ENCODE data around the gene NAXD. TPM values are rescaled to one million over a fixed set of nuclear protein-coding genes. Genes with fewer than 3 reads are reported as not detected.
"Not testable (repeated sequence)": the region's sequence is repeated elsewhere in the genome, so short reads cannot be mapped to it uniquely, and the experiment has no call there.

The NAXD gene
- total RNA-seq, 1 donor from 2014 or later: 41.2 TPM

DNA sequence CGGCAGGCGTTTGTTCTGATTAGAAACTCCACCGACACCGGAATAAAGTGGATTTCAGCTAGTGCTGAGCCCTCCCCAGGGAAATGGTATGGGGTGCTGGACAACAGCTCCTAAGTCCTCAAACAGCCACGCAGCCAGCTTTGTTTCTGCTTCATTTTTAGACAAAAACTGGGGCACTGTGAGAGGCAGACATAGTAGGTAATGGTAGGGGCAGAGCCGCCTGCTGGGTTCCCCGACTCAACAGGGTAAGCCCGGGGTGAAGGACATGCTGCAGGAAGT, 50.8 kb downstream of the NAXD start:
- Mint-ChIP-seq H3K4me3 (ENCODE audit: unreplicated experiment) (no peak overlapping the region), H3K4me1 (ENCODE audit: low read depth, unreplicated experiment) (peaks cover 9% of the 10 kb centered on the region), H3K27ac (ENCODE audit: unreplicated experiment) (no peak overlapping the region), H3K27me3 (ENCODE audit: unreplicated experiment) (peaks cover 8% of the 10 kb centered on the region), H3K36me3 (ENCODE audit: unreplicated experiment) (peaks cover 46% of the 10 kb centered on the region), H3K9me3 (ENCODE audit: unreplicated experiment) (peaks cover 4% of the 10 kb centered on the region)
- no peak for DNase-seq
- TF ChIP-seq, protein P1, sequence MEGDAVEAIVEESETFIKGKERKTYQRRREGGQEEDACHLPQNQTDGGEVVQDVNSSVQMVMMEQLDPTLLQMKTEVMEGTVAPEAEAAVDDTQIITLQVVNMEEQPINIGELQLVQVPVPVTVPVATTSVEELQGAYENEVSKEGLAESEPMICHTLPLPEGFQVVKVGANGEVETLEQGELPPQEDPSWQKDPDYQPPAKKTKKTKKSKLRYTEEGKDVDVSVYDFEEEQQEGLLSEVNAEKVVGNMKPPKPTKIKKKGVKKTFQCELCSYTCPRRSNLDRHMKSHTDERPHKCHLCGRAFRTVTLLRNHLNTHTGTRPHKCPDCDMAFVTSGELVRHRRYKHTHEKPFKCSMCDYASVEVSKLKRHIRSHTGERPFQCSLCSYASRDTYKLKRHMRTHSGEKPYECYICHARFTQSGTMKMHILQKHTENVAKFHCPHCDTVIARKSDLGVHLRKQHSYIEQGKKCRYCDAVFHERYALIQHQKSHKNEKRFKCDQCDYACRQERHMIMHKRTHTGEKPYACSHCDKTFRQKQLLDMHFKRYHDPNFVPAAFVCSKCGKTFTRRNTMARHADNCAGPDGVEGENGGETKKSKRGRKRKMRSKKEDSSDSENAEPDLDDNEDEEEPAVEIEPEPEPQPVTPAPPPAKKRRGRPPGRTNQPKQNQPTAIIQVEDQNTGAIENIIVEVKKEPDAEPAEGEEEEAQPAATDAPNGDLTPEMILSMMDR (IDR thresholded peaks at IDR 0.05; ENCODE audit: partially characterized antibody, unreplicated experiment): no peak

DNA sequence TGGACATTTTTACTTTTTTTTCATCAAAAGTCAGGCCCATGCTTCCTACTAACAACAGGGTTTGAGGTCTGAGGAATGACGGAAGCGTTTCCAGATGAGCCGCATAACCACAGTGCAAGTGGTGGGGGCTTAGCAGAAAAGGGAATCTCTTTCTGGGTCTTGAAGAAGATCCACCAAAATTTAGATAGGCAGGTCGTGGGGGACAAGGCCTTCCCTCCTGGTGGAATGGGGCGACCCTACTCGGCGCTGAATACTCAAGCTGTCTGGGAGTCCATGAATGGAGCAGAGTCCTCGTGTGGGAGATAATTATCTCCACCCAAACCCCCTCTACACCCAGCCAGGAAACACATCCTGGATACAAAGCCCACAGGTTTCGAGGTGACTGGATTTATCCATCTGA, 53.7 kb downstream of the NAXD start:
- peaks cover 10% of the 10 kb centered on the region for H3K9me3 Mint-ChIP-seq (ENCODE audit: unreplicated experiment)
- no peak overlapping the region for H3K4me3 Mint-ChIP-seq (ENCODE audit: unreplicated experiment)
- TF ChIP-seq, protein P1 (IDR thresholded peaks at IDR 0.05; ENCODE audit: partially characterized antibody, unreplicated experiment): no peak
- H3K4me1 Mint-ChIP-seq (ENCODE audit: low read depth, unreplicated experiment): peaks cover 4% of the 10 kb centered on the region
- no peak for DNase-seq
- H3K36me3 Mint-ChIP-seq (ENCODE audit: unreplicated experiment): peaks cover 29% of the 10 kb centered on the region
- peaks cover 5% of the 10 kb centered on the region for H3K27me3 Mint-ChIP-seq (ENCODE audit: unreplicated experiment)
- no peak overlapping the region for H3K27ac Mint-ChIP-seq (ENCODE audit: unreplicated experiment)

DNA sequence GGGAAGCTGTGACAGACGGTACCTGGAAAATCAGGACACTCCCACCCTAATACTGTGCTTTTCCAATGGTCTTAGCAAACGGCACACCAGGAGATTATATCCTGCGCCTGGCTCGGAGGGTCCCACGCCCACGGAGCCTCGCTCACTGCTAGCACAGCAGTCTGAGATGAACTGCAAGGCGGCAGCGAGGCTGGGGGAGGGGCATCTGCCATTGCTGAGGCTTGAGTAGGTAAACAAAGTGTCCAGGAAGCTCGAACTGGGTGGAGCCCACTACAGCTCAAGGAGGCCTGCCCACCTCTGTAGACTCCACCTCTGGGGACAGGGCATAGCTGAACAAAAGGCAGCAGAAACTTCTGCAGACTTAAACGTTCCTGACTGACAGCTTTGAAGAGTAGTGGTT, 54.5 kb downstream of the NAXD start:
- H3K4me1 Mint-ChIP-seq (ENCODE audit: low read depth, unreplicated experiment); H3K4me3 Mint-ChIP-seq (ENCODE audit: unreplicated experiment); H3K27me3 Mint-ChIP-seq (ENCODE audit: unreplicated experiment); DNase-seq; H3K27ac Mint-ChIP-seq (ENCODE audit: unreplicated experiment): not testable (repeated sequence)
- peaks cover 29% of the 10 kb centered on the region for H3K36me3 Mint-ChIP-seq (ENCODE audit: unreplicated experiment)
- H3K9me3 Mint-ChIP-seq (ENCODE audit: unreplicated experiment): peaks cover 10% of the 10 kb centered on the region

DNA sequence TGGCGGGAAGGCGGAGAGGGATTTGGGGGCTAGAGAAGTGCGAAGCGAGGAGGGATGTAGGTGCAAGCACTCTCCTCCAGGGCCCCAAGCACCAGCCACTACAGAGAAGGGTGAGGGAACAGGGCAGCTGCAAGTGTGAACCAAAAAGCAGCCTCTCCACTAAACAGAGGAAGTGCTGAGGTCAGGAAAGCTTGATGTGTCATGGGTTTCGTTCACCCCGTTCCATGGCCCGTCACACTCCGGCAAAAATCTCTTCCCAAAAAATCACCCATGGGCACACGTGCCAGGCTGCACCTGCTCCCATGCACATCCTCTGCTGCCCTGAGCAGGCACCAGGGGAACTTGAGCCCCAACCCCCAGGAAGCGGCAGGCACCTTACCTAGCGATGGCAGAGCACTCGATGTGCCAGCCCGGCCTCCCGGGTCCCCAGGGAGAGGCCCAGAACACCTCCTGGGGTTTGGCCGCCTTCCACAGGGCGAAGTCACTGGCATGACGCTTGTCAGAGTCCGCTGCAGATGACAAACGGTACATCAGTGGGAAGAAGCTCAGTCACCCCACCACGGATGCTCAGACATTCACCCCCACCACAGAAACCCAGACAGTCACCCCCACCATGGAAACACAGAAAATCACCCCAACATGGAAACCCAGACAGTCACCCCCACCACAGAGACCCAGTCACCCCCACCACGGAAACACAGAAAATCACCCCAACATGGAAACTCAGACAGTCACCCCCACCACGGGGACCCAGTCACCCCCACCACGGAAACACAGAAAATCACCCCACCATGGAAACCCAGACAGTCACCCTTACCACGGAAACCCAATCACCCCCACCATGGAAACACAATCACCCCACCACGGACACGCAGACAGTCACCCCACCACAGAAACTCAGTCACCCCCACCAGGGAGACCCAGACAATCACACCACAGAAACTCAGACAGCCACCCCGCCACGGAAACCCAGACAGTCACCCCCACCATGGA, 61.5 kb downstream of the NAXD start:
- Mint-ChIP-seq H3K9me3 (ENCODE audit: unreplicated experiment) (peaks cover 20% of the 10 kb centered on the region), H3K4me3 (ENCODE audit: unreplicated experiment) (no peak overlapping the region)

DNA sequence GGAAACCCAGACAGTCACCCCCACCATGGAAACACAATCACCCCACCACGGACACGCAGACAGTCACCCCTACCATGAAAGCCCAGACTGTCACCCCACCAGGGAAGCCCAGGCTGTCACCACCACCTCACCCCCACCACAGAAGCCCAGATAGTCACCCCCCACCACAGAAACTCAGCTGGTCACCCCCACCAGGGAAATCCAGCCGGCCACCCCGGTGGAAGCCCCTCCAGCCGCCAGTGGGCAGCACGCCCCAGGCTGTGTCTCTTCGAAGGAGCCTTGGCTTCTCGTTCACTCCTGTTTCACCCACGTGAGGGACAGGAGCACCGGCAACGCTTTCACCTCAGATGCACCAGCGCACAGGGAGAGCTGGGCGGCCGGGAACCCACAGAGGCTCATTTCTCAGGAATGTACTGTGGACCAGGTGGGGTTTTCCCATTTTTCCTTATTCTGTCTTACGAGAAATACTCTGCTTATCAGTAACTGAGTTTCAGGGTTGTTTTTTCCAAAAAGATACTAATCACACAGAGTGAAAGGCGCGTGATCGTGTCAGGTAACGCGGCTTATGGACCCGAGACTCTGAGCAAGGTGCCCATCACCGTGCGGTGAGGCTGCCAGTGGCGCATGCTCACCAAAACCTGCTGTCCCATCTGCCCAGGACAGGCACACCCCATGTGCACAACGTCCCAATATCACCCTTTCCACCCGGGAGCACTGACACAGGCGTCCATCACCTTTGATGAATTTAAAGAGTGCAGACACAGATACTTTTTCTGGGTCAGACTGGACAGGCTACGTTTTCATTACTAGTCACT, 62.6 kb downstream of the NAXD start:
- TF ChIP-seq, protein P1 (IDR thresholded peaks at IDR 0.05; ENCODE audit: partially characterized antibody, unreplicated experiment): no peak
- no peak for DNase-seq
- H3K27ac Mint-ChIP-seq (ENCODE audit: unreplicated experiment): peak overlapping the region; percentile 99
- peaks cover 16% of the 10 kb centered on the region for H3K9me3 Mint-ChIP-seq (ENCODE audit: unreplicated experiment)
- peaks cover 20% of the 10 kb centered on the region for H3K4me1 Mint-ChIP-seq (ENCODE audit: low read depth, unreplicated experiment)
- H3K36me3 Mint-ChIP-seq (ENCODE audit: unreplicated experiment): peaks cover 10% of the 10 kb centered on the region
- H3K4me3 Mint-ChIP-seq (ENCODE audit: unreplicated experiment): peak overlapping the region; percentile 59
- H3K27me3 Mint-ChIP-seq (ENCODE audit: unreplicated experiment): peaks cover 14% of the 10 kb centered on the region

More for the DNA sequence above, 61.5 kb downstream of the NAXD start:
- TF ChIP-seq, protein P1 (IDR thresholded peaks at IDR 0.05; ENCODE audit: partially characterized antibody, unreplicated experiment): no peak
- peaks cover 14% of the 10 kb centered on the region for H3K27me3 Mint-ChIP-seq (ENCODE audit: unreplicated experiment)
- H3K4me1 Mint-ChIP-seq (ENCODE audit: low read depth, unreplicated experiment): peaks cover 18% of the 10 kb centered on the region
- H3K36me3 Mint-ChIP-seq (ENCODE audit: unreplicated experiment): peaks cover 13% of the 10 kb centered on the region
- H3K27ac Mint-ChIP-seq (ENCODE audit: unreplicated experiment): no peak overlapping the region
- DNase-seq: no peak
